PC-9 (cell line): ENCODE measurements around the gene HLA-DOA.

ENCODE experiments used
- EZH2 ChIP-seq: fragments of 200-600 bp; sonication (generic); IDR thresholded peaks from 2 replicates; pipeline ENCODE4 v1.8.0; 2017; ENCODE audit warnings: antibody characterized with exemption, low read depth
- TF ChIP-seq, protein P1 (sequence below): fragments of 200-600 bp; sonication (generic); conservative IDR thresholded peaks from 2 replicates; pipeline ENCODE4 v1.6.1; 2017; ENCODE audit warnings: mixed run types, antibody characterized with exemption, mild to moderate bottlenecking, moderate library complexity

DNA sequence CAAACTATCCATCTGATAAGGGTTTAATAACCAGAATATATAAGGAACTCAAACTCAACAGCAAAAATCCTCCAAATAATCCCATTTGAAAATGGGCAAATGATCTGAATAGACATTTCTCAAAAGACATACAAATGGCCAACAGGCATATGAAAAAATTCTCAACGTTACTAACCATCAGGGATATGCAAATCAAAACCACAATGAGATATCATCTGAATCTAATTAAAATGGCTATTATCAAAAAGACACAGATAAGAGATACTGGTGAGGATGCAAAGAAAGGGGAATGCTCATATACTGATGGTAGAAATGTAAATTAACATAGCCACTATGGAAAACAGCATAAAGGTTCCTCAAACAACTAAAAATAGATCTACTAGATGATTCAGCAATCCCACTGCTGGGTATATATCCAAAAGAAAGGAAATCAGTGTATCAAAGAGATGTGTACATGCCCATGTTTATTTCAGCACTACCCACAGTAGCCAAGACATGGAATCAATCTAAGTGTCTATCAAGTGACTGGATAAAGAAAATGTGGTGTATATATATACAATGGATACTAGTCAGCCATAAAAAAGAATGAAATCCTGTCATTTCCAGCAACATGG, 47.1 kb downstream of the HLA-DOA start:
- TF ChIP-seq, protein P1, sequence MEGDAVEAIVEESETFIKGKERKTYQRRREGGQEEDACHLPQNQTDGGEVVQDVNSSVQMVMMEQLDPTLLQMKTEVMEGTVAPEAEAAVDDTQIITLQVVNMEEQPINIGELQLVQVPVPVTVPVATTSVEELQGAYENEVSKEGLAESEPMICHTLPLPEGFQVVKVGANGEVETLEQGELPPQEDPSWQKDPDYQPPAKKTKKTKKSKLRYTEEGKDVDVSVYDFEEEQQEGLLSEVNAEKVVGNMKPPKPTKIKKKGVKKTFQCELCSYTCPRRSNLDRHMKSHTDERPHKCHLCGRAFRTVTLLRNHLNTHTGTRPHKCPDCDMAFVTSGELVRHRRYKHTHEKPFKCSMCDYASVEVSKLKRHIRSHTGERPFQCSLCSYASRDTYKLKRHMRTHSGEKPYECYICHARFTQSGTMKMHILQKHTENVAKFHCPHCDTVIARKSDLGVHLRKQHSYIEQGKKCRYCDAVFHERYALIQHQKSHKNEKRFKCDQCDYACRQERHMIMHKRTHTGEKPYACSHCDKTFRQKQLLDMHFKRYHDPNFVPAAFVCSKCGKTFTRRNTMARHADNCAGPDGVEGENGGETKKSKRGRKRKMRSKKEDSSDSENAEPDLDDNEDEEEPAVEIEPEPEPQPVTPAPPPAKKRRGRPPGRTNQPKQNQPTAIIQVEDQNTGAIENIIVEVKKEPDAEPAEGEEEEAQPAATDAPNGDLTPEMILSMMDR, result no peak
- no peak for TF ChIP-seq EZH2
